GM18873 (cell line): Measurements from ENCODE around the gene PVRIG.
A peak's percentile ranks its signal among the peaks of the same experiment; 100 is the strongest.
"Not testable (repeated sequence)": the region's sequence is repeated elsewhere in the genome, so short reads cannot be mapped to it uniquely, and the experiment has no call there.

ENCODE experiments used
- ATAC-seq: cut with Tn5 transposase; IDR thresholded peaks from one replicate; pipeline ENCODE4 v1.9.1; 2021; ENCODE audit warnings: mild to moderate bottlenecking, moderate library complexity, moderate number of reproducible peaks; ENCODE audit not compliant: unreplicated experiment, low FRiP score

The PVRIG gene

GRCh38 chr7:100219801-100220585 lies at the start of gene PVRIG:
PVRIG (plus strand) TSS chr7:100219949; CDS start chr7:100219971, 22 bp downstream.
- ATAC-seq, result not testable (repeated sequence)

- no peak for ATAC-seq
Measured at GRCh38 chr7:100170101-100170897, 49.5 kb upstream of the PVRIG start.

GRCh38 chr7:100171087-100171681 lies 48.6 kb upstream of the PVRIG start:
- no peak for ATAC-seq

GRCh38 chr7:100171840-100172239 lies 47.9 kb upstream of the PVRIG start:
- ATAC-seq, result no peak

GRCh38 chr7:100173806-100174495 lies 45.8 kb upstream of the PVRIG start:
- ATAC-seq, result no peak

- no peak for ATAC-seq
Measured at GRCh38 chr7:100174582-100174981, 45.2 kb upstream of the PVRIG start.

GRCh38 chr7:100175296-100175935 lies 44.3 kb upstream of the PVRIG start:
- no peak for ATAC-seq

GRCh38 chr7:100176096-100177044 lies 43.4 kb upstream of the PVRIG start:
- ATAC-seq, result no peak

GRCh38 chr7:100177045-100178001 lies 42.4 kb upstream of the PVRIG start, which contains the start of the genes GPC2 and STAG3:
GPC2 (minus strand) TSS chr7:100177381; CDS start chr7:100177199, 182 bp downstream.
STAG3 (plus strand) TSS chr7:100177918; CDS start chr7:100180557, 2,639 bp downstream.
- peak; percentile 77 for ATAC-seq

GRCh38 chr7:100180084-100180483 lies 39.7 kb upstream of the PVRIG start:
- not testable (repeated sequence) for ATAC-seq

GRCh38 chr7:100182616-100183015 lies 37.1 kb upstream of the PVRIG start:
- not testable (repeated sequence) for ATAC-seq

- not testable (repeated sequence) for ATAC-seq
Measured at GRCh38 chr7:100183090-100183489, 36.7 kb upstream of the PVRIG start.

- no peak for ATAC-seq
Measured at GRCh38 chr7:100185726-100186125, 34.0 kb upstream of the PVRIG start.

- no peak for ATAC-seq
Measured at GRCh38 chr7:100189061-100189460, 30.7 kb upstream of the PVRIG start.

GRCh38 chr7:100190048-100190711 lies 29.6 kb upstream of the PVRIG start:
- no peak for ATAC-seq

GRCh38 chr7:100191775-100192174 lies 28.0 kb upstream of the PVRIG start:
- ATAC-seq, result no peak

GRCh38 chr7:100192281-100192862 lies 27.4 kb upstream of the PVRIG start:
- not testable (repeated sequence) for ATAC-seq
